ENCODE data around the gene TMEM129. TPM values are rescaled to one million over a fixed set of nuclear protein-coding genes. Genes with fewer than 3 reads are reported as not detected.

TMEM129 gene
- total RNA-seq, result 33.8 and 43.9 TPM in 2 replicates

GRCh38 chr4:1721003-1721665, at the start of gene TMEM129, which contains the start of gene TACC3:
Gene TMEM129 (minus strand): TSS chr4:1721323. CDS start chr4:1720837, 486 bp downstream.
Gene TACC3 (plus strand): TSS chr4:1721521. CDS start chr4:1723422, 1,901 bp downstream.

GRCh38 chr4:1712216-1713002, 8.7 kb downstream of the TMEM129 start, which contains the start of gene SLBP:
Gene SLBP (minus strand): TSS chr4:1712319. CDS start chr4:1712188, 131 bp downstream.

GRCh38 chr4:1683736-1684505, 37.2 kb downstream of the TMEM129 start, which contains the start of gene FAM53A:
Gene FAM53A (minus strand): TSS chr4:1684313. CDS start chr4:1668741, 15,572 bp downstream.

Other genes with a start within 250 kb of the TMEM129 start
- 3.1 and 4.0 TPM in 2 replicates for gene FAM53A, start 37.0 kb downstream of the TMEM129 start, total RNA-seq
- 49.4 and 94.5 TPM in 2 replicates for gene SLBP, start 9.0 kb downstream of the TMEM129 start, total RNA-seq
- 12.9 and 46.7 TPM in 2 replicates for gene TACC3, start 198 bp upstream of the TMEM129 start, total RNA-seq
- 0.25 and 0.44 TPM in 2 replicates for gene FGFR3, start 72.0 kb upstream of the TMEM129 start, total RNA-seq
- gene LETM1, start 134.8 kb upstream of the TMEM129 start, total RNA-seq, result 81.4 and 96.8 TPM in 2 replicates
- 89.1 and 144 TPM in 2 replicates for gene NSD2, start 150.1 kb upstream of the TMEM129 start, total RNA-seq

Measured in uterine smooth muscle cell (primary cell).